Hepatocyte (in vitro differentiated cells): Measurements from ENCODE around the gene RIT2. TPM values are rescaled to one million over a fixed set of nuclear protein-coding genes. Genes with fewer than 3 reads are reported as not detected.

Source experiments
- DNase-seq: peaks from one replicate; pipeline ENCODE4 v3.0.0-alpha.2; 2016; ENCODE audit warnings: low spot score
- H2AFZ ChIP-seq: fragments of 200-600 bp; sonication (generic); 2 replicates; pipeline ENCODE4 v1.6.0; 2016; ENCODE audit warnings: antibody characterized with exemption, mild to moderate bottlenecking
- H3K27ac ChIP-seq: fragments of 200-600 bp; sonication (generic); 2 replicates; pipeline ENCODE4 v1.5.1; 2016; ENCODE audit warnings: mild to moderate bottlenecking
- H3K27me3 ChIP-seq: fragments of 200-600 bp; sonication (generic); 2 replicates; pipeline ENCODE4 v1.6.1; 2016
- H3K36me3 ChIP-seq: fragments of 200-600 bp; sonication (generic); replicated peaks from 2 replicates; pipeline ENCODE4 v1.5.1; 2016; ENCODE audit warnings: low read depth; ENCODE audit not compliant: insufficient read depth
- H3K4me1 ChIP-seq: fragments of 200-600 bp; sonication (generic); 2 replicates; pipeline ENCODE4 v1.5.1; 2016; ENCODE audit warnings: mild to moderate bottlenecking, moderate library complexity; ENCODE audit not compliant: insufficient read depth
- H3K4me2 ChIP-seq: fragments of 200-600 bp; sonication (generic); 2 replicates; pipeline ENCODE4 v1.6.0; 2016
- H3K4me3 ChIP-seq: fragments of 200-600 bp; sonication (generic); 2 replicates; pipeline ENCODE4 v1.5.1; 2016; ENCODE audit warnings: mild to moderate bottlenecking
- H3K79me2 ChIP-seq: fragments of 200-600 bp; sonication (generic); 2 replicates; pipeline ENCODE4 v1.6.0; 2017; ENCODE audit warnings: mild to moderate bottlenecking
- H3K9me2 ChIP-seq: fragments of 200-600 bp; sonication (generic); replicated peaks from 2 replicates; pipeline ENCODE4 v1.6.0; 2017; ENCODE audit warnings: mild to moderate bottlenecking; ENCODE audit not compliant: insufficient read depth
- H3K9me3 ChIP-seq: fragments of 200-600 bp; sonication (generic); 2 replicates; pipeline ENCODE4 v1.5.1; 2016; ENCODE audit warnings: low read depth, mild to moderate bottlenecking
- H4K20me1 ChIP-seq: fragments of 200-600 bp; sonication (generic); 2 replicates; pipeline ENCODE4 v1.6.0; 2016; ENCODE audit warnings: mild to moderate bottlenecking; ENCODE audit not compliant: insufficient read depth, poor library complexity, severe bottlenecking
- EZH2 ChIP-seq: fragments of 200-600 bp; sonication (generic); IDR thresholded peaks from 2 replicates; pipeline ENCODE4 v1.6.1; 2016; ENCODE audit warnings: antibody characterized with exemption, mild to moderate bottlenecking, borderline replicate concordance
- EZH2phosphoT487 ChIP-seq: fragments of 200-600 bp; sonication (generic); IDR thresholded peaks from one replicate; pipeline ENCODE4 v1.6.1; 2018; ENCODE audit warnings: antibody characterized with exemption, mild to moderate bottlenecking, low read depth, moderate library complexity; ENCODE audit not compliant: unreplicated experiment, severe bottlenecking
- WGBS: methylation state at CpG from one replicate; pipeline ENCODE4 v1.1.6; 2016; ENCODE audit warnings: low lambda C conversion rate; ENCODE audit errors: missing lambda C conversion rate; 5-methylcytosine and 5-hydroxymethylcytosine counted together
- polyA plus RNA-seq: library from polyadenylated mRNA; unstranded; fragments of >200 nt; fragmentation: Nextera tagmentation; extraction: Ambion mirVana; gene quantifications from 2 replicates; pipeline ENCODE4 v1.2.1, GENCODE V29; 2016
- total RNA-seq: library from RNA; depleted of rRNA; stranded (reverse); fragments of >200 nt; gene quantifications from 2 replicates; pipeline ENCODE4 v1.2.3, GENCODE V29; 2014
- TF ChIP-seq, protein P1 (sequence below): fragments of 200-600 bp; sonication (generic); IDR thresholded peaks from 2 replicates; pipeline ENCODE4 v1.5.1; 2016; ENCODE audit warnings: antibody characterized with exemption, mild to moderate bottlenecking; ENCODE audit not compliant: poor library complexity

RIT2 gene
- total and polyA plus RNA-seq, 2 experiments from 2014 or later, result not detected

DNA sequence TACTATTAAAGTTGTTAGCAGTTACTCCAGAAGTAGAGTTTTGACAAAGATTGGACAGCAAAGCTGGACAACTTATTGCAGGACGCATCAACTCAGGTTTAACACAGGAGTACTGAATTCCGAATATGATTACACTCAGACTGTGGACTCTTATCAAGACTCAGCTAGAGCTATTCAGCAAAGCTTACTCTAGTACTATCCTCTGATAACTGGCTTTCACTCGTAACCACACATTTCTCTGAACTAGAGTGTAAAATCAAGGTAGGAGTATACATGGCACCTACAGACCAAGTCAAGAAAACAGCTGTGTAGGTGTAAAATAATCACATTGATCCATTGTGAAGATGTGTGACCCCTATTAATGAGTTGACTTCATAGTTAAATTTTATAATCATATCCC, 154.2 kb downstream of the RIT2 start:
- 64% methylated on average over 3 of the region's 3 CpGs for WGBS
- no peaks in the 10 kb centered on the region for H3K4me1 ChIP-seq
- no peak overlapping the region for H3K4me3 ChIP-seq
- H2AFZ ChIP-seq, result no peak overlapping the region
- no peaks in the 10 kb centered on the region for H3K9me3 ChIP-seq
- TF ChIP-seq EZH2 (no peak), EZH2phosphoT487 (no peak)
- TF ChIP-seq, protein P1, sequence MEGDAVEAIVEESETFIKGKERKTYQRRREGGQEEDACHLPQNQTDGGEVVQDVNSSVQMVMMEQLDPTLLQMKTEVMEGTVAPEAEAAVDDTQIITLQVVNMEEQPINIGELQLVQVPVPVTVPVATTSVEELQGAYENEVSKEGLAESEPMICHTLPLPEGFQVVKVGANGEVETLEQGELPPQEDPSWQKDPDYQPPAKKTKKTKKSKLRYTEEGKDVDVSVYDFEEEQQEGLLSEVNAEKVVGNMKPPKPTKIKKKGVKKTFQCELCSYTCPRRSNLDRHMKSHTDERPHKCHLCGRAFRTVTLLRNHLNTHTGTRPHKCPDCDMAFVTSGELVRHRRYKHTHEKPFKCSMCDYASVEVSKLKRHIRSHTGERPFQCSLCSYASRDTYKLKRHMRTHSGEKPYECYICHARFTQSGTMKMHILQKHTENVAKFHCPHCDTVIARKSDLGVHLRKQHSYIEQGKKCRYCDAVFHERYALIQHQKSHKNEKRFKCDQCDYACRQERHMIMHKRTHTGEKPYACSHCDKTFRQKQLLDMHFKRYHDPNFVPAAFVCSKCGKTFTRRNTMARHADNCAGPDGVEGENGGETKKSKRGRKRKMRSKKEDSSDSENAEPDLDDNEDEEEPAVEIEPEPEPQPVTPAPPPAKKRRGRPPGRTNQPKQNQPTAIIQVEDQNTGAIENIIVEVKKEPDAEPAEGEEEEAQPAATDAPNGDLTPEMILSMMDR, result no peak
- no peak overlapping the region for H3K27ac ChIP-seq
- no peaks in the 10 kb centered on the region for H3K9me2 ChIP-seq
- H3K36me3 ChIP-seq, result no peaks in the 10 kb centered on the region
- DNase-seq, result no peak
- no peaks in the 10 kb centered on the region for H3K27me3 ChIP-seq
- no peaks in the 10 kb centered on the region for H4K20me1 ChIP-seq
- no peaks in the 10 kb centered on the region for H3K79me2 ChIP-seq
- no peak overlapping the region for H3K4me2 ChIP-seq

DNA sequence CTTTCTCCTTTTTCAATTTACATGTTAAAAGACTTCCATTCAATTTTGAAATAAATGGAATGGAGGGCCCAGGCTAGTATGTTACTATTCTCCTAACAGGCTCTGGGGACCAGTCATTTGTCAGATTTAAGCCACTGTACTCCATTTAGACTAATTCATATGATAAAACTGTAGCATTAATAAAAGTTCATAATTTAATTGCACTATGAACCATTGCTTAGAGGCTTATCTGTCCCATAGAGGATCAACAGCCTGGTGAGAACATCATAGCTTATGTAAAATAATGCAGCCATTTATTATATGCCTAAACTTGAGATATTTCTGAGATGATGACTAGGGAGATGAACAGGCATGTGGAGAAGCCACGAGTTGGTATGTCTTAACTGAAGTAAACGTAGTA, 156.0 kb downstream of the RIT2 start:
- Histone ChIP-seq H2AFZ (no peak overlapping the region), H3K79me2 (no peaks in the 10 kb centered on the region), H3K27me3 (no peaks in the 10 kb centered on the region), H3K4me2 (no peak overlapping the region), H3K9me3 (no peaks in the 10 kb centered on the region), H3K36me3 (no peaks in the 10 kb centered on the region), H3K9me2 (no peaks in the 10 kb centered on the region), H3K27ac (no peak overlapping the region), H4K20me1 (no peaks in the 10 kb centered on the region), H3K4me1 (no peaks in the 10 kb centered on the region), H3K4me3 (no peak overlapping the region)
- no peak for TF ChIP-seq EZH2
- TF ChIP-seq EZH2phosphoT487, result no peak
- TF ChIP-seq, protein P1, result no peak
- no peak for DNase-seq
- 84% methylated on average over 2 of the region's 2 CpGs for WGBS

DNA sequence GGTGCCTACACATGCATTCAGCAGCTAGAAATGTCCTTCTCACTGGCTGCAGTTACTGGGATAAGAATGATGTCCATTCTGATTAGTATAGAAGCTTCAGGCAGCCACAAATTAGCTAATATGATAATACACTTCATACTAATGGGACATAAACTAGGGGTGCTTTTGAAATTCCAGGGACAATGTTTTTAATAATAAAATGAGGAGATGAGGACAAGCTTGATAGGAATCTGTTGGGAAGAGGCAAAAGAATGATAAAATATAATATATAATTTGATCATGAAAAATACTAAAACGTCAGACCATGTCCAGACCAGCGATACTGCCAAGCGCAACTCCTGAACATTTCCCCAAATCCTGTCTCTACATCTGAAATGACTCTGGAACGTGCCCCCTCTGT, 157.1 kb downstream of the RIT2 start:
- Histone ChIP-seq H3K27me3 (no peaks in the 10 kb centered on the region), H3K9me3 (no peaks in the 10 kb centered on the region), H4K20me1 (no peaks in the 10 kb centered on the region), H3K27ac (no peak overlapping the region), H3K79me2 (no peaks in the 10 kb centered on the region), H3K4me1 (no peaks in the 10 kb centered on the region), H3K4me2 (no peak overlapping the region), H2AFZ (no peak overlapping the region), H3K36me3 (no peaks in the 10 kb centered on the region), H3K4me3 (no peak overlapping the region), H3K9me2 (no peaks in the 10 kb centered on the region)
- 92% methylated on average over 4 of the region's 4 CpGs for WGBS
- TF ChIP-seq, protein P1, result no peak
- TF ChIP-seq EZH2 (no peak), EZH2phosphoT487 (no peak)
- no peak for DNase-seq

DNA sequence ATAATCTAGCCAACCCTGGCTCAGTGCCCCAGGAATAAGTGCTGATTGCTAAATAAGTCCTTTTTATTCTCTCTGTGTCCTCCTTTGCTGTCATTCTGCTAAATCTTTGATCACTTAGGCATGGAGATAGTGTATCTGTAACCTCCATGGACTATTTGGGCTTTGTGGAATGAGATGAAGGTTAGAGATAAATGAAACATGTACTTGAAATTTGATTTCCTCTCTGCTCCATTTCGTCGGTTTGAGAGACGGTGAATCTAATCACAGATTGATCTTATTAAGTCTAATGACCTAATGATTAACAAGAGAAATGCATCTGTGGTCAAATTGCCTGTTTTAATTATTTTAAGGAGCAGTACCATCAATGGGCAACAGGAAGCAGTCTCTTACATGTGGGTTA, 159.2 kb downstream of the RIT2 start:
- WGBS, result 66% methylated on average over 3 of the region's 3 CpGs
- Histone ChIP-seq H3K79me2 (no peaks in the 10 kb centered on the region), H4K20me1 (no peaks in the 10 kb centered on the region), H3K4me2 (no peak overlapping the region), H3K27ac (no peak overlapping the region), H3K4me3 (no peak overlapping the region), H3K27me3 (no peaks in the 10 kb centered on the region), H3K4me1 (no peaks in the 10 kb centered on the region), H2AFZ (no peak overlapping the region), H3K36me3 (no peaks in the 10 kb centered on the region), H3K9me2 (no peaks in the 10 kb centered on the region), H3K9me3 (no peaks in the 10 kb centered on the region)
- no peak for DNase-seq
- TF ChIP-seq EZH2phosphoT487 (no peak), EZH2 (no peak)
- TF ChIP-seq, protein P1, result no peak
